HL-60/S4 treated with phorbol 12-myristate 13-acetate at 8.2 ng/mL for 4 days and 3 days (cell line): ENCODE data around the gene BRINP3.

Source experiments
- in situ Hi-C: fragments of 300-500 bp; cut with MboI; formaldehyde crosslinking; loops from 2 replicates; pipeline ENCODE4 v1.15.0; 2022; ENCODE audit warnings: low sequenced_read_pairs

BRINP3 gene

DNA sequence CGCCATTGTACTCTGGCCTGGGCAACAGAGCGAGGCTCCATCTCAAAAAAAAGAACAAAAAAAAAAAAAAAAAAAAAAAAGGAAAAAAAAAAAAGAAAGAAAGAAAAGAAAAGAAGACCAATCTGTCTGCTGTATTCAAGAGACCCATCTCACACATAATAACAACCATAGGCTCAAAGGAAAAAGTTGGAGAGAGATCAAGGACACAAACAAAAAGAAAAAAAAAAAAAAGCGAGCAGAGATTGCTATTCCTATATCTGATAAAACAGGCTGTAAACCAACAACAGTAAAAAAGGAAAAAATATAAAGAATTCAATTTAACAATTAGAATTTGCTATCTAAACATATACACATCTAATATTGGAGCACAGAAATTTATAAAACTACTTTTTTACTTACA lies 150.4 kb downstream of the BRINP3 start:
- in situ Hi-C loops, result no loop called here

DNA sequence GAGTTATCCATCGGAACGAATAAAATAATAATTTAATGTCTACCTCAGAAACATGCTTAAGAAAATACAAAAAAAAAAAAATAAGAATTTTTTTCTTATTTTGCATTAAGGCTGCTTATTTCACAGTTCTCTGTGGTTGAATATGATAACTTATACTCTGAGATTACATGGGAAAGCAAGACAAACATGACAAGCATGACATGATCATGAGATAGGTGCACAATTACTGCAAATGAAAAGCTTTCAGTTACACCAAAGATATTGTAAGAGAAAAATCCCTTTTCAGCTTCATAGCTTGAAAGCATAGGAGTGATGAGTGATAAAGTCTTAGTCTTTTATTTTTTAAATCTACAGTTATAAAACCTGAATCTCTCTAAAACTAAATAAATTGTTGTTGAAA lies 154.1 kb downstream of the BRINP3 start:
- in situ Hi-C loops, result no loop called here

DNA sequence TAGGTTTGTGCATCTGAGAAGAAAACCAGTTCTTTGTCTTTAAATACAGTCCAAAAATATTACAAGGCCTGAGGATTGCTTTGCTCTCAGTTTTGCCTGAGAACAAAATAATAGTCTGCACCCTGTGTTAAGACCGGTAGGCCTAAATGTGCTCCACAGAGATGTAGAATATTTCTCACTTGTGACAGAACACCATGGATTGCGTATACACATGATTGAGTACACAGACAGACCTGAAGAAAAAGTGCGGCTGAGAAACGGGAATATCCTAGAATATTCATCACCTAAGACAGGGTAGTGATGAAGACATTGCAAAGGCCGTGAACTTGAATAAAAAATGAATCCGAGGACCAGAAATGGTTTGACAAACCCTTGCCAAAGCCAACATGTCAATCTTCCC lies 155.4 kb downstream of the BRINP3 start:
- in situ Hi-C loops, result no loop called here

DNA sequence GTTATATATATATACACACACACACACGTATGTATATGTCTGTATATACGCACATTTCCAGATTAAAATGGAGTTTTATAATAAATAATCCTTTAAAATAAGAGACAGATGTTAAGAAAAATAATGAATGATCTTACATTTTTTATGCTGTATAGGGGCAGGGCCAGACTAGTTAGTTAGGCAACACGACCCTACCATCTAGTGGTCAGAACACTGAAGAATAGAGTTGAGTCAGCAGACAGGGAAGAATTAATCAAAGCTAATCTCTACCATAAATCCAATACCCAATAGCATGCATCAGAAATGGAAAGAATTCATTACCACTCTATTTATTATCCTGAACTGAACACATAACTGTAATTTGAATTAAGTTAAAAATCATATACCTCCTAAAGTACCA lies 156.7 kb downstream of the BRINP3 start:
- in situ Hi-C loops, result no loop called here

DNA sequence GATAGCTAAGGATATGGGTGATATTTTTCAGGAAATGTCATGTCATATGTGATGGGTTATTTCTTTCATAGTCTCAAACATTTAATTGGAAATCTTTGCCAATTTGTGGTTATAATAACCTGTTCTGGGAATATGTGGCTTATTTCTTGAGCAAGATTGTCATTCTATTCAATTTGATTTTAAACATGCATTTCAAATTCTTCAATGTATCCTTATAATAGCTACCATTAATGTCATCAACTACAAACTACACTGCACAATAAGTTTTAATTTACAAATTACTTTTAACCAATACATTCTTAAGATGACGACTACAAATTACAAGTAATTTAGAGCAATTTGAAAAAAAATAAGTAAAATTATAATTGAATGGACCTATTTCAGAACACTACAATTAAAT lies 164.9 kb downstream of the BRINP3 start:
- in situ Hi-C loops, result no loop called here

DNA sequence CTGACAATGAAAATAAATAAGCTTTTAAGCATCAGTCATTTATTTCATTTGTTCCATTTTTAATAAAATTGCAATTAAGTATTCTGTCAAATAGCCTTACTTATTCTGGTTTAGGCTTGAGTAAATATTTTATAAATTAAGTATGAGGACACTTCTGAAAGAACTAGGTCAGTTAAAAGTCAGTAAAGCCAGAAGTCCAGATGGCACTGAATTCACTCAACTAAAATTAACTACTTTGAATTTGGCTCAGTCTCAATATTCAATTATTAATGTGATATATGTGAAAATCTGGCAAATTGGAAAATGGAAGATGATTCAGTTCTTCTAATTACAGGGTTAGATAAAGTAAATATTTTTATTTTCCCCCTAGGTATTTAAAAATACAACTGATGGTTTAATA lies 174.2 kb downstream of the BRINP3 start:
- in situ Hi-C loops, result no loop called here

DNA sequence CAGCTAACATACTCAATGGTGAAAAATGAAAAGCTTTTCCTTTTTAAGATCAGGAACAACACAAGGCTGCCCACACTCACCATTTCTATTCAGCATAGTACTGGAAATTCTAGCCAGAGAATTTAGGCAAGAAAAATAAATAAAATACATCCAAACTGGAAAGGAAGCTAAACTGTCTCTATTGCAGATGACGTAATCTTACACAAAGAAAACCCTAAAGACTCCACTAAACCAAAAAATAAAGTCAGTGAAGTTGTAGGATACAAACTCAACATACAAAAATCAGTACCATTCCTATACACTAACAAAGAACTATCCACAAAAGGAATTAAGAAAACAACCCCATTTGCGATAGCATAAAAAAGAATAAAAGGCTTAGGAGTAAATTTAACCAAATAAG lies 181.2 kb downstream of the BRINP3 start:
- in situ Hi-C loops, result no loop called here

DNA sequence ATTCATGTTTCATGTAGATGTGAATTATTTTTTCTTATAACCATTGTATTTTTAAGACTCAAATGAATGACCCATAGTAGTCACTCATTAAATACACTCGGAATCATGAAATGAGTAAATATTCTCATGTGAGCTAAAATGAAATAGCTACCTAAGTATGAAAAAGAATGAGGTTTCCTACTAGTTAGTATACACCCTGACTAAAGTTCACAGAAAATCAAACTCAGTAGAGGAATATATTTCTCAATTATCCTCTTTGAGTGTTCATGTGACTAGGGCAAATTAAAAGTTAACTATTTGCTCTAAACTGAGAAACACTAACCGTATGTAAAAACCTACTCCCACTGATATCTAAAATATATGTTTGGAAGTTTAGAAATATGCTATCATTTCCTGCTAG lies 187.8 kb downstream of the BRINP3 start:
- in situ Hi-C loops, result no loop called here

DNA sequence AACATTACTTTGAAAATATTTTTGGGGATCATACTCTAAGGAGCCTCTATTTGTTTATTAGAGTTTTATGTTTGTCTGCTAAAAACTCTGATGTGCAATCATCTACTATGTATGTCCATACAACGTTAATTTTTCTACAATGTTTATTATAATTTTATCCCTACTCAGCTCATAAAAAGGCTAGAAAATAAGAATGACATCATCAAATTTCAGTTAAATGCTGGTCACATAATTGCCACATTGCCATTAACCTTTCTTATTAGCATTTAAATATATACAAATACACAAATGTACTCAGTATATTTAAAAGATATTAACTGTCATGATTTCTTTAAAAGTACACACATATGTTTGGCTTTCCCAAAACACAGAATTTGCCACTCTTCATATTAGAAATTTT lies 191.6 kb downstream of the BRINP3 start:
- in situ Hi-C loops, result no loop called here

DNA sequence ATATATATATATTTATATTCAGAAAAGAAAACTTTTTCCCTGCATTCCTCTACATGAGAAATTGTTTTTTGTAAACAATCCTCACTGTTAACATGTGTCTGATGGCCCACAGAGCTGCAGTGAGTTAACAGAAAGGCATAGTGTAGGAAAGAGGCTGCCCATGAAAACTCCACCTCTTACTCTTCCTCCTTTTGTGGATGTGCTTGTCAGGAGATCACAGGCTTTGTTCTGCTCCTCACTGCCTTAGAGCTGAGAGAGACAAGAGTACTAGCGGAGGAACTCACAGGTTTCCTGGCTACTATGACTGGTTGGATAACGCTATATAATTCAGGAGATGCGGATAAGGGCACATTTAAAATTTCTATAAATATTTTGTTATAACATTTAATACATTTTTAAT lies 200.6 kb downstream of the BRINP3 start:
- in situ Hi-C loops, result no loop called here

DNA sequence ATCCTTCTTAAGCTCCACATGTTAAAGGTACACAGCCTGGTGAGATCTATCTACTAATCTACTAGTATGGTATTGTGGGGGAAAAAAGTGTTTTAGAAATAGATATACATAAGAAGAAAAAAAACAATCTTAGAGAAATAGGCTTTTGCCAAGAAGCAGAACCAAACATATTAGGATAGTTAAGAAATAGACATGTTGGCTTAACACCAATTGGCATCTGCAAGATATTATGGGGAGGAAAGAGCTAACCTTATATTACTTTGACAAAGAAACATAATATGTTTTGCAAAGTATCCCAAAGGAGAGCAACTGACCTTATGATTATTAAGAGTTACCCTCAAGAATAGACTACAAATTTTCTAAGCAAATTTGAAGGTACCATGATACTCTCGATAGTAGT lies 202.9 kb downstream of the BRINP3 start:
- in situ Hi-C loops, result no loop called here

DNA sequence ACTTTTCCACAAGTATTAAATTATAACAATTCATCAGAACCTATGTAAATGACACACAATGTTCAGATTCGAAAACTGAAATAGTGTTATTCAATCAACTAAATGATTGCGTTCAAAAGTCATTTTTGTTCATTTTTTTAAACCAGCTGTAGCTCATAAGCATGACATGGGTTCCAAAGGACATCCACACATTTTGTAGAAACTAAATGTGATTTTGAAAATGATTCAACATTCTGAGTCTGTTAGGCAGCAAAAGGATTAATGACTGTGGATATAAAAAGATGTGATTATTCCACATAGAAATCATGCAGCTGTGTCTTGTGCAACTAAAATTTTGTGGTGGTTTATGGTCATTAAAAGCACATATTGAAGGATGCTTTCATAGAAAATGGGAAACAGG lies 204.5 kb downstream of the BRINP3 start:
- in situ Hi-C loops, result no loop called here

DNA sequence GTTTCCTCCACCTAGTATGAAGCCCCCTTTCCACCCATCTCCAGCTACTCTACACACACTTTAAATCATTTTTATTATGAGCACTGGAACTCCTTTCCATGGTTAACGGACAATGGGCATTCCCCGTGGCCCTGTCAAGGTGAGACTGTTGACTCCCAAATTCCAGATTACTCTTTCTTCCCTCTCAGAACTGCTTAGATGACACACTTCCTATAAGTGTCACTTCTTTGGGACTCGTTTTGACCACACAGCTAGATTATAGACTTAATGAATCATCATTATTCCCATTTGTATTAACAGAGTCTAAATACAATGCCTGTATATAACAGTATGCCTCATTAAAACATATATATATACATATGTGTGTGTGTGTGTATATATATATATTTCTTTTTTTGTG lies 215.1 kb downstream of the BRINP3 start:
- in situ Hi-C loops, result no loop called here

DNA sequence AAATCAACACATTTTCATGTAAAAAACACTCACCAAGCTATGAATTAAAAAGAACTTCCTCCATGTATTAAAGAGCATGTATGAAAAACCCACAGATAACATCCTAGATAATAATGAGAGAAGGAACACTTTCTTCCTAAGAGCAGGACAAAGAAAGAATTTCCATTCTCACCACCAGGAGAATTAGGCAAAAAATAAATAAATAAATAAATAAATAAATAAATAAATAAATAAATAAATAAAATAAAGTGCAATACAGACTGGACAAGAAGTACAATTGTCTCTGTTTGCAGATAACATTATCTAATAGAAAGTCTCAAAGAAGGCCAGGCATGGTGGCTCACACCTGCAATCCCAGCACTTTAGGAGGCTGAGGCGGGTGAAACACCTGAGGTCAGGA lies 218.2 kb downstream of the BRINP3 start:
- in situ Hi-C loops, result no loop called here

DNA sequence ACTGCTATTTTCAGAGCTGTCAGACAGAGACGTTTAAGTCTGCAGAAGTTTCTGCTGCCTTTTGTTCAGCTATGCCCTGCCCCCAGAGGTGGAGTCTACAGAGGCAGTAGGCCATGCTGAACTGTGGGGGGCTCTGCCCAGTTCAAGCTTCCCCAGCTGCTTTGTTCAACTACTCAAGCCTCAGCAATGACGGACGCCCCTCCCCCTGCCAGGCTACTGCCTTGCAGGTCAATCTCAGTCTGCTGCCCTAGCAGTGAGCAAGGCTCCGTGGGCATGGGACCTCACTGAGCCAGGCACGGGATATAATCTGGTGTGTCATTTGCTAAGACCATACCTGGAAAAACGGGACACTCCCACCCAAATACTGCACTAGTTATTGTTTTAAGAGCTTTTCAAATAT lies 219.7 kb downstream of the BRINP3 start:
- in situ Hi-C loops, result no loop called here

DNA sequence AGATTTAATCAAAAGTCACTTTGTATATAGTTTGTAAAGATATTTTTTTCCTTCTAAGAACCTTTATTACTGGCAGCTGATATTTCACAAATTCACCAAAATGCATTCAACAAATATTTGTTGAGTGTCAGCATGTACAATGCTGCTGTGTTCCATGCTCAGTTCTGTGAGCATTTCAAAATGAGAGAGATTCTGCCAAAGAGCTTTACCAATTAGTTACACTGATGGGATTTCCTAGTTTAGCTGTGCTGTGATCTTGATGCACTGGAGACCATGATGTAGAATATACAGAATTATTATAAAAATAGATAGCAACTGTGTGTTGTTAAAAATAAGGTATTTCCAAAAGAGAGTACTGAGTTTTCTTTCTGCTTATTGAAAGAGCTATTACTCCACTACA lies 225.6 kb downstream of the BRINP3 start:
- in situ Hi-C loops, result no loop called here

DNA sequence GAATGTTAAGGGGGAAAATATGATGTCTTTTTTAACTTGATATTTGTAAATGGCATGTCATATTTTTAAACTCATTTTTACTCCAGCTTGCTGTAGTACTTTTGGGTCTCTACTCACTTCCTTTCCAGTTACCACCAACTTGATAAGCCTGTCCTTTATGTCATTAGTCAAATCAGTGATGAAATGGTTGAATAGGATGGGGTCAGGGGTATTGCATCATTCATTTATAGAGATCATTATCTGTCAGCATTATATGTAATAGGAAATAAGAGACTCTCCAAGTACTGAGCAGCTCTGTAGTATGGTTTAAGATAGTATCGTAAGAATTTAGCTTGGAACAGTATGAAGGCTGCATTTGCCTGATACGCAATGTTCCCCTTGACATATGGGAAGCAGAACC lies 227.3 kb downstream of the BRINP3 start:
- in situ Hi-C loops, result no loop called here

DNA sequence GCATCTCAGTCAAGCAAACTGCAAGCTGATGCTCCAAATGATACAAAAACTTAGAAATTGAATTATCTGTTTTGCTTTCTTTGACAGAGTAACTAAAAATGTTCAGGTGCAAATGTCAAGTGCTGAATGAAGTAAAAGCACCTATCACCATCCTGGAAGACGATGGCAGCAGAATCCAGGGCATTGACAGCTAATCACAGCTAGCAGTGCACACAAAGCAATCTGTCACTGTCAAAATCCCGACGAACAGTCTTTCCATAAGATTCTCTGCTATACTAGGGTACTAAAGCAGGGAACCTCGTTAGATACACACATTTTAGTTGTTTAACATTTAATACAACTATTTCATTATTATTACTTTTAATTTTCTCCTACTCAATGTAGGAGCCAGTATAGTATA lies 233.3 kb downstream of the BRINP3 start:
- in situ Hi-C loops, result no loop called here

DNA sequence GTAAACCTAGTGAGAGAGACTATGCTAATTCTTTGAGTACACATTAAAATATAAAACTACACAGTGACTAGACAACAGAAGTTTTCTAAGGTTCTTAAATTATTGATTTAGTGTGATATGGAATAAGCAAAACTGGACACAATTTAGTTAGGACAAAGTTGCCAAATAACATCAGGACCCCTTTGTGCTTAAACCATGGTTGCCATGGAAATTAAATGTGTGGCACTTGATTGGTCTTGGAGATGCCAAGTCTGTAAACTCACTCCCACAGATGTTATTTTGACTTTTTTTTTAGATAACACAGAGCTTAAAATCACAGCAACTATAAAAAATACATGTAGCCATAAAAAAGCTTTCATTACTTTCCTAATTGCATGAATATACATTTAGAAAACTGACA lies 234.6 kb downstream of the BRINP3 start:
- in situ Hi-C loops, result no loop called here

DNA sequence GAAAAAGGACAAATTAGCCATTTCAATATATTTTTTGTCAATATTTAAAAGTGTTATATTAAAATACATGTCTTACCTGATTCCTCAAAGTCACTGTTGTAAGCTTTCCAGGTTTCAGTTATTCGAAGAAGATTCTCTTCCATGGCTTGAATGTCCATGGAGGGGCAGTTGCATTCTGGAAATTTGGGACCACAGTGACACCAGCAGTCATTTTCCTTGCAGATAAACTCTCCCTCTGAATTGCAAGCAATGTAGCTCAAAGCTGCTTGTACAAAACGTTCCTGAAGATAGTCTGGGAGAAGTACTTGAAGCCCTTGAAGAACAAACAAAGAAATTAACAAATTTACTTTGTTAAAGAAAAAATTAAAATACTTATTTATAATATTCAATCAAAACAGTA lies 251.7 kb downstream of the BRINP3 start:
- in situ Hi-C loops, result no loop called here

DNA sequence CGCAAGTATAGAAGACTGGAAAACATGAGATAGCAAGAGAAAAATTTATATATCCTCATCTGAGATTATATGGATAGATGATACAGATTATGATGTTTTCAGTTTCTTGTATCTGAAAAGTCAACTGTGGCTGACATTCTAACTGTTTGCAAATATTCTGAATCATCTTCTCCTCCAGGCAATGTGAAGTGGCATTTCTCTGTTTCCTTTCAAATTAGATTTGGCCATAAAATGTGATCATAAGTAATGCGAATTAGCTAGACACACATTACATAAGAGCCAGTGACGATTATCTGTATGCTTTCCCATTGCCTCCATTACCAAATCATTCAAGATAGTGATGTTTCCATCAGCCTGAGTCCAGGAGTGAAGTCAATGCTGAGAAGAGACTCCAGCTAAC lies 265.2 kb downstream of the BRINP3 start:
- in situ Hi-C loops, result no loop called here

DNA sequence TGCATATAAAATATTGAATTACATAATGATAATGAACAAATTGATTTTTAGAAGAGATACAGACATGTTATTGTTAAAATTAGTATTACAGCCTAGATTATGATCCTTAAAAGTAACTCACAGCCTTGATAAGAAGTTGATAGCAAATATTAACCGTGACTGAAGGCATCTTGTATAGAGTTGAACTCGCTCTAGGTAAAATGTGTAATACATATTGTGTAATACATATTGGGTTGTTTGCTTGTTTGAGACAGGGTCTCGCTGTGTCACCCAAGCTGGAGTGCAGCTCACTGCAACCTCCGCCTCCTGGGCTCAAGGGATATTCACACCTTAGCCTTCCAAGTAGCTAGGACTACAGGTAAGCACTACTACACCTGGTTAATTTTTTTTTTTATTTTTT lies 269.9 kb downstream of the BRINP3 start:
- in situ Hi-C loops, result no loop called here

DNA sequence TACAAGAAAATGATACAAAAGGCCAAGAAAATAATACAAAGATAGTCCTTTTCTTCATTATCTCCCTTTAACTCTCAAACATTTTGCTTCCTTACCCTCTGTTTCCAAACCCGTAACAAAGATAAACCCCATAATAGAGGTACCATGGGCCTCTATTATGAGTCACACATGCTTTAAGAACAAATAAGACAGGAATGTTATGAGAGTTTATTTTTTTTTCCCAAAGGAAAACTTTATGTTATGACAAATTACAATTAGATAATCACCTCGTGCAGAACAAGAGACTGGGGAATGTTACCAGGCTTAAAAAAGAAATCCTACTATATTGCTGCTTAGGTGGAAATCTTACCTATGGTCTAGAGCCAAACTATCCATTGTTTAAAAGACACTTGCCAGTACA lies 272.0 kb downstream of the BRINP3 start:
- in situ Hi-C loops, result no loop called here

DNA sequence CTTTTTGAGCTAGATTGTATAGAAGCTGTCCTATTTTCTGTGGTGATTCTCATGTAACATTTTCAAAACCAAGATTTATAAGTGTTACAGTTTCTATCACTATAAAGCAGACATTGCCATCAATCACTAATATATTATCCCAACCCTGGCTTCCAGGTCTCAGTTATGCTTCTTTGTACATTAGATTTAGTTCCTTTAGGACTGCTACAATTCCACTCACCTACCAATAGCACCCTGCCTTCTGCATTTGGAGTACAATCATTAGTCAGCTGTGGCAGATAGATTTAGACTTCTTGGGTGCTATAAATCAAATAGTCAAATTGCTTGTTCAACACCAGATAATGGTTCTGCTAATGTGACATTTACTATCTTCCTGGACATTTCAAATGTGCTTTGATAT lies 281.6 kb downstream of the BRINP3 start:
- in situ Hi-C loops, result no loop called here
